Mesenchymal stem cell (in vitro differentiated cells and primary cell): ENCODE measurements around the gene ACOT7.

Experiments used
- DNase-seq: peaks from one replicate; pipeline ENCODE4 v3.0.0-alpha.2; 2013
- H2AFZ ChIP-seq: one replicate; pipeline ENCODE4 v1.6.1; 2013; ENCODE audit warnings: low read depth, mild to moderate bottlenecking, control low read depth, inconsistent platforms, low read length, moderate library complexity
- H2AK5ac ChIP-seq: 2 replicates; pipeline ENCODE4 v1.6.1; 2013; ENCODE audit warnings: low read length, moderate library complexity, mild to moderate bottlenecking, inconsistent platforms; ENCODE audit not compliant: severe bottlenecking
- H2BK120ac ChIP-seq: one replicate; pipeline ENCODE4 v1.6.1; 2013; ENCODE audit warnings: low read depth, mild to moderate bottlenecking, inconsistent platforms, low read length, moderate library complexity
- H2BK12ac ChIP-seq, 2 experiments: one replicate each; pipeline ENCODE4 v1.6.1; 2013; ENCODE audit warnings: inconsistent platforms in 2 of 2, low read length in 2 of 2, mild to moderate bottlenecking in 2 of 2, moderate library complexity in 2 of 2, control low read depth in 1 of 2
- H2BK15ac ChIP-seq: one replicate; pipeline ENCODE4 v1.6.1; 2013; ENCODE audit warnings: mild to moderate bottlenecking, low read depth, inconsistent platforms; ENCODE audit not compliant: poor library complexity, severe bottlenecking
- H2BK5ac ChIP-seq: 2 replicates; pipeline ENCODE4 v1.6.1; 2013; ENCODE audit warnings: low read depth, mild to moderate bottlenecking, low read length, control low read depth, inconsistent platforms; ENCODE audit not compliant: poor library complexity, severe bottlenecking
- H3K14ac ChIP-seq, 2 experiments: one replicate each; pipeline ENCODE4 v1.6.1; 2013; ENCODE audit warnings: inconsistent platforms in 2 of 2, low read length in 2 of 2, control low read depth in 1 of 2, mild to moderate bottlenecking in 1 of 2, moderate library complexity in 1 of 2
- H3K18ac ChIP-seq, 2 experiments: one replicate each; pipeline ENCODE4 v1.6.1; 2013; ENCODE audit warnings: inconsistent platforms in 2 of 2, low read length in 2 of 2, control low read depth in 1 of 2, low read depth in 1 of 2, mild to moderate bottlenecking in 1 of 2
- H3K23ac ChIP-seq, 2 experiments: one replicate each; pipeline ENCODE4 v1.6.1; 2013; ENCODE audit warnings: inconsistent platforms in 2 of 2, low read length in 2 of 2, mild to moderate bottlenecking in 2 of 2, moderate library complexity in 2 of 2, control low read depth in 1 of 2
- H3K27ac ChIP-seq: 2 replicates; pipeline ENCODE4 v1.5.1; 2013; ENCODE audit warnings: mild to moderate bottlenecking, moderate library complexity, low read length, control low read depth, inconsistent platforms; ENCODE audit not compliant: poor library complexity, severe bottlenecking
- H3K27me3 ChIP-seq, 2 experiments: 2 replicates each; pipeline versions ENCODE4 v1.6.1 to v1.7.0; 2013; ENCODE audit warnings: low read length in 2 of 2, mild to moderate bottlenecking in 2 of 2, moderate library complexity in 2 of 2, control low read depth in 1 of 2, inconsistent platforms in 1 of 2; ENCODE audit not compliant: control insufficient read depth in 1 of 2, insufficient read depth in 1 of 2
- H3K36me3 ChIP-seq, 2 experiments: 2 replicates each; pipeline versions ENCODE4 v1.6.1 to v1.7.0; 2013; ENCODE audit warnings: low read length in 2 of 2, control low read depth in 1 of 2, inconsistent platforms in 1 of 2, low read depth in 1 of 2, mild to moderate bottlenecking in 1 of 2; ENCODE audit not compliant: insufficient read depth in 2 of 2, control insufficient read depth in 1 of 2
- H3K4ac ChIP-seq, 2 experiments: one replicate each; pipeline ENCODE4 v1.6.1; 2013; ENCODE audit warnings: inconsistent platforms in 2 of 2, low read length in 2 of 2, mild to moderate bottlenecking in 2 of 2, moderate library complexity in 2 of 2, control low read depth in 1 of 2, low read depth in 1 of 2
- H3K4me1 ChIP-seq: 2 replicates; pipeline ENCODE4 v1.6.1; 2013; ENCODE audit warnings: low read depth, low read length, control low read depth; ENCODE audit not compliant: control insufficient read depth, insufficient read depth
- H3K4me2 ChIP-seq: 2 replicates; pipeline ENCODE4 v1.6.1; 2013; ENCODE audit warnings: low read length, mild to moderate bottlenecking, inconsistent platforms; ENCODE audit not compliant: poor library complexity, severe bottlenecking
- H3K4me3 ChIP-seq, 2 experiments: 2 replicates each; pipeline versions ENCODE4 v1.5.1 to v1.7.0; 2013; ENCODE audit warnings: low read length in 2 of 2, mild to moderate bottlenecking in 2 of 2, control low read depth in 1 of 2, low read depth in 1 of 2; ENCODE audit not compliant: insufficient read depth in 1 of 2
- H3K79me1 ChIP-seq: replicated peaks from 2 replicates; pipeline ENCODE4 v1.6.1; 2013; ENCODE audit warnings: mild to moderate bottlenecking, control low read depth, low read length, inconsistent platforms; ENCODE audit not compliant: poor library complexity, severe bottlenecking
- H3K9ac ChIP-seq: 2 replicates; pipeline ENCODE4 v1.7.0; 2013; ENCODE audit warnings: mild to moderate bottlenecking, low read length, moderate library complexity
- H3K9me3 ChIP-seq: 2 replicates; pipeline ENCODE4 v1.7.0; 2013; ENCODE audit warnings: mild to moderate bottlenecking, low read length; ENCODE audit not compliant: control insufficient read depth
- H4K8ac ChIP-seq: one replicate; pipeline ENCODE4 v1.6.1; 2013; ENCODE audit warnings: inconsistent platforms, mild to moderate bottlenecking, low read length, moderate library complexity
- H4K91ac ChIP-seq: one replicate; pipeline ENCODE4 v1.6.1; 2013; ENCODE audit warnings: mild to moderate bottlenecking, low read length, inconsistent platforms
- WGBS: methylation state at CpG from one replicate; pipeline ENCODE4 v1.1.7; 2013; ENCODE audit warnings: mixed read lengths; 5-methylcytosine and 5-hydroxymethylcytosine counted together

Gene ACOT7

DNA sequence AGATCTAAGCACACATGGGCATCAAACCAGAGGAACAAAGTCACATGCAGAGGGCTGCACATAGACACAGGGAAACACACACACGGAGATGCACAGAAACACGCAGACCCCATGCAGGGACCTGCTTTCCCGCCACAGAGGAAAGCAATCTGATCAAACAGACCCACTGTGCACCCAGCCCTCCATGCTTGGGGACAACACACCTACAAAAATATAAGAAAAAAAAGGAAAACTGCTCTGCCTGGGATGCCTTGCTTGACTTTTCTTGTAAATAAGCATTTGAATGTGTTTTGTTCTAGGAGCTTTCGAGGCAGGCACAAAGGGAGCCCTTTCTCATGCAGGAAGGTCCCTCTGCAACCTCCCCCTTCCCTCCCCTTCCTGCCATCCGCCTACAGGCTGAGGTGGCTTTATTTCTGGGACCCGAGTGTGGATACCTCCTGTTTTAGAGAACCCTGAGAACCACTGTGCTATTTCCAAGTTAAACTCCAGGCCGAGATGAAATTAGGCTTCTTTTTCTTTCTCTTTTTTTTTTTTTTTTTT is 154.3 kb downstream of the ACOT7 start:
- H3K27ac ChIP-seq, result no peak overlapping the region
- peaks cover 21% of the 10 kb centered on the region for H3K4me1 ChIP-seq
- H2AFZ ChIP-seq, result no peak overlapping the region
- H3K9ac ChIP-seq, result no peak overlapping the region
- H3K27me3 ChIP-seq, result peaks cover 28 to 46% of the 10 kb centered on the region in 2 experiments
- peaks cover 8% of the 10 kb centered on the region for H3K79me1 ChIP-seq
- no peak overlapping the region for H3K23ac ChIP-seq
- H2AK5ac ChIP-seq, result no peak overlapping the region
- no peak overlapping the region for H3K4ac ChIP-seq
- H2BK120ac ChIP-seq, result no peak overlapping the region
- no peak overlapping the region for H4K91ac ChIP-seq
- H3K9me3 ChIP-seq, result no peaks in the 10 kb centered on the region
- no peaks in the 10 kb centered on the region for H3K36me3 ChIP-seq
- no peak overlapping the region for H3K4me2 ChIP-seq
- H2BK12ac ChIP-seq, result no peak overlapping the region
- H3K14ac ChIP-seq, result no peak overlapping the region
- 41% methylated on average over 5 of the region's 7 CpGs for WGBS
- H3K18ac ChIP-seq, result no peak overlapping the region
- no peak overlapping the region for H3K4me3 ChIP-seq
- H4K8ac ChIP-seq, result no peak overlapping the region
- H2BK15ac ChIP-seq, result no peak overlapping the region
- no peak overlapping the region for H2BK5ac ChIP-seq
- no peak for DNase-seq

DNA sequence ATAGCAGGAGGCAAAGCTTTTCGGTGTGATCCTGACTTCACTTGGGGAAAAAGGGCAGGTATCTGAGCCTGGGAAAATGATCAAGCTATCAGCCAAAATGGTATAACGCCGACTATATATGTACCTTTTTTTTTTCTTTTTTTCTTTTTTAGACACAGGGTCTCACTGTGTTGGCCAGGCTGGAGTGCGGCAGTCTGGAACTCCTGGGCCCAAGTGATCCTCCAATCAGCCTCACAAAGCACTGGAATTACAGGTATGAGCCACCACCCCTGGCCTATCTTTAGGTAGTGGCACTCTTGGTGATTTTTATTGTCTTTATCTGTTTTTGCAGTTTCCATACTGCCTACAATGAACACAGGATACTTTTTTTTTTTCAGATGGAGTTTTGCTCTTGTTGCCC is 156.5 kb downstream of the ACOT7 start:
- Histone ChIP-seq H4K8ac (no peak overlapping the region), H3K23ac (no peak overlapping the region), H3K4ac (no peak overlapping the region), H3K14ac (no peak overlapping the region), H2BK12ac (no peak overlapping the region), H3K4me3 (no peak overlapping the region), H3K9ac (no peak overlapping the region), H3K79me1 (peaks cover 19% of the 10 kb centered on the region), H2BK5ac (no peak overlapping the region), H2AFZ (no peak overlapping the region), H3K27ac (no peak overlapping the region), H4K91ac (no peak overlapping the region), H3K9me3 (no peaks in the 10 kb centered on the region), H2BK15ac (no peak overlapping the region), H3K4me1 (peaks cover 19% of the 10 kb centered on the region), H2AK5ac (no peak overlapping the region), H3K18ac (no peak overlapping the region), H3K27me3 (peaks cover 12 to 29% of the 10 kb centered on the region in 2 experiments), H3K36me3 (peaks cover 3 to 10% of the 10 kb centered on the region in 2 experiments), H2BK120ac (no peak overlapping the region), H3K4me2 (no peak overlapping the region)
- 100% methylated on average over 4 of the region's 4 CpGs for WGBS
- DNase-seq, result no peak

DNA sequence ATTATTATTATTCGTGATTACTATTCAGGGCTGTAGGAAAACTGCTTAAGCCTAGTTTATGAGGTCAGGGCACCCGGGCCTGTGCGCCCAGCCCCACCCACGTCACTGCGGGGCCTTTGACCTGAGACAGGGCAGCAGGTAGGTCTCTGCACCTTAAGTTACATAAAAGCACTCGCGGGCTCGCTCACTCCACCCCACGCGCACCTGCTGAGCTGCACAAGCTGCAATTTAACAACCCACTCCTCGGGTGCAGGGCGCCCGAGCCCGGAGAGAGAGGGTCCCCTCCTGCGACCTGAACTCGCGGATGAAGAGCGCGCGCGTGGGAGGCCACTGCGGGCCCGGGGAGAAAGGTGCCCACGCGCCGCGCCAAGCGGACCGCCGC is 158.3 kb downstream of the ACOT7 start:
- H3K27me3 ChIP-seq, result peaks cover 0 to 13% of the 10 kb centered on the region in 2 experiments
- H3K4ac ChIP-seq, result peak overlapping the region in 1 of 2 experiments; percentile 22
- H3K18ac ChIP-seq, result peak overlapping the region; percentile 83 to 91
- peaks cover 27% of the 10 kb centered on the region for H3K79me1 ChIP-seq
- no peak overlapping the region for H2BK15ac ChIP-seq
- peak overlapping the region; percentile 95 to 99 for H3K4me3 ChIP-seq
- no peak overlapping the region for H2AFZ ChIP-seq
- H3K9ac ChIP-seq, result peak overlapping the region; percentile 92
- H3K14ac ChIP-seq, result peak overlapping the region; percentile 19 to 64
- H2BK120ac ChIP-seq, result no peak overlapping the region
- peak overlapping the region; percentile 98 for H3K4me2 ChIP-seq
- H4K8ac ChIP-seq, result peak overlapping the region; percentile 92
- H2AK5ac ChIP-seq, result no peak overlapping the region
- no peak overlapping the region for H2BK5ac ChIP-seq
- peaks cover 12% of the 10 kb centered on the region for H3K4me1 ChIP-seq
- no peak overlapping the region for H2BK12ac ChIP-seq
- H3K23ac ChIP-seq, result peak overlapping the region in 1 of 2 experiments; percentile 70
- WGBS, result 2% methylated on average over 26 of the region's 30 CpGs
- H3K27ac ChIP-seq, result no peak overlapping the region
- H4K91ac ChIP-seq, result no peak overlapping the region
- no peak for DNase-seq
- no peaks in the 10 kb centered on the region for H3K9me3 ChIP-seq
- peaks cover 13 to 25% of the 10 kb centered on the region in 2 experiments for H3K36me3 ChIP-seq

DNA sequence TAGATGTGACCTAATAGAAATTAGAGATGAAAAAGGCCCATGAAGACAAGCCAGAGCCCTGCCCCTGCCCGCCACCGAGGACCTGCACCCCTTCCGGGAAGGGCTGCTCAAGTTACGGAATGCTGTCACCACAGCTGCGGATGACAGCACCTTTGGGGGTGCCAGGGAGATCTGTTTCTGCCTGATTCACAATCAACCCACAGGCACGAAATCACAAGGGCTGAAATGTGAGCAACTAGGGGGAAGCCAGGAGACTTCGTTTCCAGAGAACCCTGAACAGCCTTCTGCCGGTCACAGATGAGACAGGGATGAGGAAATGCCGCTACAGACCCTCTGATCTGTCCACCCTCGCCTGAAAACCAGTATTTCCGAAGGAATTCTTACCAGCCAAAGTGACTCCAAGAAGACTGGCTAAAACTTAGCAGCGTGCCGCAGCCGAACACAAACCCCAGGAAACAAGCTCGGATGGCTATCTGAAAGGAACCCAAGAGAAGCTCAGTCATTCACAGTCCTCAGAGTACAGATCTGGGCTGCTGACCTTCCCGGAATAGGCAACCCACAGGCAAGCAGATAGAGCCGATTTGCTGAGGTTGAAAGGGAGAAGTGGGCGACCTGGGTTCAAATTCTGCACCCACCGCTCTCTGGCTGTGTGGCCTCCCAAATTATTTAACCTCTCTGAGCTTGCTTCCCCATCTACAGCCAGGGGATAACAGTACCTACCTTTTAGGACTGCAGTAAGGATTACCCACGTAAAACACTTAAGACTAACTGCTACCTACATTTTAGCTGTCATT is 158.9 kb downstream of the ACOT7 start:
- H2BK12ac ChIP-seq, result no peak overlapping the region
- H3K4ac ChIP-seq, result no peak overlapping the region
- no peak overlapping the region for H2AFZ ChIP-seq
- peak overlapping the region in 1 of 2 experiments; percentile 91 for H3K18ac ChIP-seq
- peaks cover 12% of the 10 kb centered on the region for H3K4me1 ChIP-seq
- H3K27ac ChIP-seq, result peak overlapping the region; percentile 30
- peaks cover 15 to 31% of the 10 kb centered on the region in 2 experiments for H3K36me3 ChIP-seq
- peak overlapping the region; percentile 98 for H3K4me2 ChIP-seq
- H3K14ac ChIP-seq, result no peak overlapping the region
- no peak overlapping the region for H2BK5ac ChIP-seq
- H2BK120ac ChIP-seq, result no peak overlapping the region
- DNase-seq, result peak; percentile 17
- peaks cover 0 to 7% of the 10 kb centered on the region in 2 experiments for H3K27me3 ChIP-seq
- peak overlapping the region; percentile 95 to 99 for H3K4me3 ChIP-seq
- H3K79me1 ChIP-seq, result peaks cover 30% of the 10 kb centered on the region
- H2BK15ac ChIP-seq, result no peak overlapping the region
- no peak overlapping the region for H4K91ac ChIP-seq
- peak overlapping the region; percentile 92 for H3K9ac ChIP-seq
- no peaks in the 10 kb centered on the region for H3K9me3 ChIP-seq
- 59% methylated on average over 20 of the region's 20 CpGs for WGBS
- no peak overlapping the region for H4K8ac ChIP-seq
- H3K23ac ChIP-seq, result peak overlapping the region in 1 of 2 experiments; percentile 70
- H2AK5ac ChIP-seq, result no peak overlapping the region
